K562 (cell line): ENCODE measurements around the gene BACE1-AS. TPM values are rescaled to one million over a fixed set of nuclear protein-coding genes. Genes with fewer than 3 reads are reported as not detected.

Experiments used
- ATAC-seq: fragments of 200-7000 bp; cut with Tn5 transposase; 3 replicates; pipeline ENCODE4 v1.9.1; 2020; ENCODE audit warnings: moderate library complexity
- BruUV-seq: library from RNA; stranded (reverse); fragments of 400-500 nt; replicated peaks from 2 replicates; lab custom pipeline; 2021; lab: Mats Ljungman, UMichigan
- CTCF ChIA-PET: fragments of 300-600 bp; formaldehyde crosslinking; extraction: SDS; loops from one replicate; lab custom pipeline; 2021; ENCODE audit warnings: low intra/inter-chr PET ratio; lab: Yijun Ruan, JAX
- POLR2A ChIA-PET: fragments of 300-600, 350-650 bp; sonication (Branson Sonifier 250); formaldehyde crosslinking; extraction: SDS; loops from one replicate; lab custom pipeline; 2021; ENCODE audit warnings: antibody characterized with exemption, inconsistent platforms; lab: Yijun Ruan, JAX
- DNase-seq, 4 experiments: peaks; one replicate each; pipeline versions ENCODE4 v3.0.0 to v3.0.0-alpha.2; 2011 to 2018; ENCODE audit warnings: low spot score in 3 of 4, mixed read lengths in 3 of 4; ENCODE audit errors: extremely low read depth in 1 of 4
- FAIRE-seq: peaks from 2 replicates; lab custom pipeline; 2011; peaks lifted over from hg19 to GRCh38; lab: Jason Lieb, UNC
- H2AFZ ChIP-seq: 2 replicates; pipeline ENCODE4 v1.6.0; 2011; ENCODE audit warnings: low read depth, low read length, control low read depth, inconsistent platforms
- H3K27ac ChIP-seq: fragments of 200-600 bp; 3 replicates; pipeline ENCODE4 v1.8.0; 2011; ENCODE audit warnings: low read depth, mild to moderate bottlenecking, control low read depth, inconsistent platforms, low read length, moderate library complexity, mixed read lengths; ENCODE audit errors: extremely low read depth
- H3K27me3 ChIP-seq, 2 experiments: fragments of 300-600 bp in 1 of 2; 2 replicates in 1 of 2; 3 replicates in 1 of 2; pipeline versions ENCODE4 v1.6.0 to v1.8.0; 2011; ENCODE audit warnings: inconsistent platforms in 2 of 2, low read length in 2 of 2, mild to moderate bottlenecking in 1 of 2, mixed read lengths in 1 of 2, moderate library complexity in 1 of 2; ENCODE audit not compliant: control insufficient read depth in 2 of 2, insufficient read depth in 2 of 2
- H3K36me3 ChIP-seq: fragments of 300-600 bp; 3 replicates; pipeline ENCODE4 v1.8.0; 2011; ENCODE audit warnings: mild to moderate bottlenecking, low read length, inconsistent platforms; ENCODE audit not compliant: control insufficient read depth, insufficient read depth
- H3K4me1 ChIP-seq, 2 experiments: fragments of 200-600 bp in 1 of 2; replicated peaks in 1 of 2; 2 replicates in 1 of 2; 3 replicates in 1 of 2; pipeline versions ENCODE4 v1.5.1 to v1.8.0; 2011; ENCODE audit warnings: inconsistent platforms in 2 of 2, low read length in 2 of 2, mild to moderate bottlenecking in 1 of 2, mixed read lengths in 1 of 2, moderate library complexity in 1 of 2; ENCODE audit not compliant: control insufficient read depth in 2 of 2, insufficient read depth in 2 of 2
- H3K4me2 ChIP-seq: 2 replicates; pipeline ENCODE4 v1.6.1; 2011; ENCODE audit warnings: low read length, control low read depth, inconsistent platforms, mixed read lengths; ENCODE audit not compliant: insufficient read depth
- H3K4me3 ChIP-seq: fragments of 200-600 bp; sonication (generic), shearing (Covaris generic); 2 replicates; pipeline ENCODE4 v1.5.1; 2016; ENCODE audit warnings: control low read depth, inconsistent platforms
- H3K79me2 ChIP-seq: fragments of 200-600 bp; 3 replicates; pipeline ENCODE4 v1.8.0; 2011; ENCODE audit warnings: low read length, inconsistent platforms; ENCODE audit not compliant: control insufficient read depth, insufficient read depth
- H3K9ac ChIP-seq, 2 experiments: 2 replicates each; pipeline versions ENCODE4 v1.6.0 to v1.6.1; 2011; ENCODE audit warnings: low read depth in 2 of 2, low read length in 2 of 2, control low read depth in 1 of 2, inconsistent platforms in 1 of 2, mild to moderate bottlenecking in 1 of 2, mixed read lengths in 1 of 2; ENCODE audit not compliant: insufficient read depth in 1 of 2
- H3K9me1 ChIP-seq: one replicate; pipeline ENCODE4 v1.6.0; 2011; ENCODE audit warnings: inconsistent platforms, mild to moderate bottlenecking, low read length, moderate library complexity; ENCODE audit not compliant: control insufficient read depth, insufficient read depth
- H3K9me3 ChIP-seq: replicated peaks from 2 replicates; pipeline ENCODE4 v1.5.1; 2011; ENCODE audit warnings: low read depth, low read length, inconsistent platforms; ENCODE audit not compliant: control insufficient read depth, insufficient read depth
- H4K20me1 ChIP-seq: replicated peaks from 2 replicates; pipeline ENCODE4 v1.6.1; 2011; ENCODE audit warnings: low read length, inconsistent platforms, mixed read lengths; ENCODE audit not compliant: control insufficient read depth, insufficient read depth
- BDP1 ChIP-seq: IDR thresholded peaks from 3 replicates; pipeline ENCODE4 v1.6.1; 2011; ENCODE audit not compliant: insufficient read length, insufficient read depth
- GABPA ChIP-seq: fragments of 200-800 bp; sonication (Bioruptor generic); conservative IDR thresholded peaks from 2 replicates; pipeline ENCODE4 v1.6.1; 2016; ENCODE audit warnings: low read depth, missing genetic modification characterization, missing compliant biosample characterization
- PYGO2 ChIP-seq: fragments of 450-650 bp; IDR thresholded peaks from 2 replicates; pipeline ENCODE4 v1.6.1; 2016; ENCODE audit warnings: mild to moderate bottlenecking, missing genetic modification characterization, moderate library complexity, missing compliant biosample characterization
- ZBTB1 ChIP-seq: sonication (generic); formaldehyde crosslinking; IDR thresholded peaks from 2 replicates; pipeline ENCODE4 v1.8.1; 2023; ENCODE audit warnings: missing genetic modification reagents, low read depth, mild to moderate bottlenecking, borderline replicate concordance
- WGBS: fragments of 100-300 bp; shearing (Covaris generic); methylation state at CpG from one replicate; pipeline ENCODE4 v1.1.6; 2016; ENCODE audit warnings: low coverage, mixed read lengths; ENCODE audit not compliant: insufficient coverage; ENCODE audit errors: missing lambda C conversion rate; 5-methylcytosine and 5-hydroxymethylcytosine counted together
- in situ Hi-C: fragments of 300-500 bp; cut with MboI; formaldehyde crosslinking; loops from 4 replicates; pipeline ENCODE4 v1.15.0; 2018; ENCODE audit warnings: inconsistent platforms, mixed read lengths
- intact Hi-C: fragments of 100-400 bp; cut with micrococcal nuclease; formaldehyde crosslinking; loops from 2 replicates; pipeline ENCODE4 v1.14.2; 2022
- polyA plus RNA-seq, 8 experiments: library from polyadenylated mRNA; depleted of rRNA in 4 of 8; stranded (reverse) in 5 of 8; unstranded in 3 of 8; fragments of >200 nt; fragmentation: Nextera tagmentation in 2 of 8; fragmentation: Illumina TruSeq in 1 of 8; extraction: Ambion mirVana in 2 of 8; extraction: Trizol in 1 of 8; gene quantifications; 2 replicates each; pipeline versions ENCODE4 v1.2.1 to v1.2.3, GENCODE V29; 2011 to 2014; ENCODE audit warnings: inconsistent platforms in 1 of 8, missing spikeins in 1 of 8
- total RNA-seq, 7 experiments: library from RNA; depleted of rRNA in 6 of 7; stranded (reverse); fragments of >200 nt in 6 of 7; fragmentation: Illumina TruSeq in 2 of 7; extraction: Trizol in 2 of 7; gene quantifications; 2 replicates each; pipeline versions ENCODE4 v1.2.1 to v1.2.3, GENCODE V29; 2011 to 2021; ENCODE audit warnings: low replicate concordance in 1 of 7
- TF ChIP-seq, protein P1 (sequence below): fragments of 450-650 bp; IDR thresholded peaks from 2 replicates; pipeline ENCODE4 v1.6.1; 2017; ENCODE audit warnings: antibody characterized with exemption, mild to moderate bottlenecking
- TF ChIP-seq, protein P2 (sequence below): sonication (generic); formaldehyde crosslinking; IDR thresholded peaks from 2 replicates; pipeline ENCODE4 v1.8.0; 2022; ENCODE audit warnings: mild to moderate bottlenecking, low read depth, missing genetic modification reagents
- TF ChIP-seq, protein P3 (sequence below): fragments of 250-450 bp; sonication (Bioruptor Pico); IDR thresholded peaks from 2 replicates; pipeline ENCODE4 v1.5.0; 2022; ENCODE audit warnings: mild to moderate bottlenecking
- TF ChIP-seq, protein P4 (sequence below): fragments of 250-450 bp; sonication (Bioruptor Pico); IDR thresholded peaks from 2 replicates; pipeline ENCODE4 v1.4.0; 2020; ENCODE audit warnings: mild to moderate bottlenecking, moderate library complexity

The BACE1-AS gene
- total and polyA plus RNA-seq, 9 of the 15 experiments (the other 6 are each of a cell fraction or from before 2014, with no cell fraction given), result 2.2 to 8.2 (median 3.8) TPM

DNA sequence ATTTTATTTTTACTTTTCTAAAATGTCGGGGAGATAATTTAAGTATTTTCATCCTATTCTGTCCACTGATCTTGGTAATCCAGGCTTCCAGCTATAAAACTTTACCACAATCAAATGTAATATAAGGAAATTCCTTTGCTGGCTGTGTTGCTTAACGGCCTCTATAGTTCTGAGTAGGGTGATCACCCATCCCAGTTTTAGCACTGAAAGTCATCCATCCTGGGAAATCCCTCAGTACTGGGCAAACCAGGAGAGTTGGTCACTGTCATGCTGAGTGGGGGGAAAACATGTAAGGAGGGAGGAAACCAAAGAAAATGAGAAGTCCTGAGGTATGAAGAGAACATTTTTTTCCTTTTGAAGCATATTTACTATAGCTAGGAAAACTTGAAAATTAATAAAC lies 12.8 kb upstream of the BACE1-AS start:
- Histone ChIP-seq H4K20me1 (no peaks in the 10 kb centered on the region), H3K4me2 (no peak overlapping the region), H3K27me3 (no peaks in the 10 kb centered on the region), H3K9me3 (no peaks in the 10 kb centered on the region), H3K9ac (no peak overlapping the region), H3K9me1 (no peaks in the 10 kb centered on the region), H3K79me2 (no peaks in the 10 kb centered on the region), H3K4me3 (no peak overlapping the region), H3K4me1 (peaks cover 0 to 5% of the 10 kb centered on the region in 2 experiments; a peak in 3 of 5 replicates), H3K36me3 (peaks cover 27% of the 10 kb centered on the region), H2AFZ (no peak overlapping the region), H3K27ac (no peak overlapping the region)
- ChIA-PET CTCF (no interaction called here), POLR2A (interaction anchor here (0.6 to 1.2 kb wide), 2 partner anchors 10 to 1252 kb away, joined by 3 read pairs; partner anchors contain the start of gene TMEM25)
- ATAC-seq (no peak), FAIRE-seq (no peak), DNase-seq (no peak)
- intact Hi-C loops (no loop called here), in situ Hi-C loops (no loop called here)
- BruUV-seq, result no TSS peak
- WGBS, result 53% methylated on average over 2 of the region's 2 CpGs
- no peak for TF ChIP-seq PYGO2 (tag)
- TF ChIP-seq ZBTB1 (CRISPR knock-in tag), result no peak
- TF ChIP-seq, protein P1, sequence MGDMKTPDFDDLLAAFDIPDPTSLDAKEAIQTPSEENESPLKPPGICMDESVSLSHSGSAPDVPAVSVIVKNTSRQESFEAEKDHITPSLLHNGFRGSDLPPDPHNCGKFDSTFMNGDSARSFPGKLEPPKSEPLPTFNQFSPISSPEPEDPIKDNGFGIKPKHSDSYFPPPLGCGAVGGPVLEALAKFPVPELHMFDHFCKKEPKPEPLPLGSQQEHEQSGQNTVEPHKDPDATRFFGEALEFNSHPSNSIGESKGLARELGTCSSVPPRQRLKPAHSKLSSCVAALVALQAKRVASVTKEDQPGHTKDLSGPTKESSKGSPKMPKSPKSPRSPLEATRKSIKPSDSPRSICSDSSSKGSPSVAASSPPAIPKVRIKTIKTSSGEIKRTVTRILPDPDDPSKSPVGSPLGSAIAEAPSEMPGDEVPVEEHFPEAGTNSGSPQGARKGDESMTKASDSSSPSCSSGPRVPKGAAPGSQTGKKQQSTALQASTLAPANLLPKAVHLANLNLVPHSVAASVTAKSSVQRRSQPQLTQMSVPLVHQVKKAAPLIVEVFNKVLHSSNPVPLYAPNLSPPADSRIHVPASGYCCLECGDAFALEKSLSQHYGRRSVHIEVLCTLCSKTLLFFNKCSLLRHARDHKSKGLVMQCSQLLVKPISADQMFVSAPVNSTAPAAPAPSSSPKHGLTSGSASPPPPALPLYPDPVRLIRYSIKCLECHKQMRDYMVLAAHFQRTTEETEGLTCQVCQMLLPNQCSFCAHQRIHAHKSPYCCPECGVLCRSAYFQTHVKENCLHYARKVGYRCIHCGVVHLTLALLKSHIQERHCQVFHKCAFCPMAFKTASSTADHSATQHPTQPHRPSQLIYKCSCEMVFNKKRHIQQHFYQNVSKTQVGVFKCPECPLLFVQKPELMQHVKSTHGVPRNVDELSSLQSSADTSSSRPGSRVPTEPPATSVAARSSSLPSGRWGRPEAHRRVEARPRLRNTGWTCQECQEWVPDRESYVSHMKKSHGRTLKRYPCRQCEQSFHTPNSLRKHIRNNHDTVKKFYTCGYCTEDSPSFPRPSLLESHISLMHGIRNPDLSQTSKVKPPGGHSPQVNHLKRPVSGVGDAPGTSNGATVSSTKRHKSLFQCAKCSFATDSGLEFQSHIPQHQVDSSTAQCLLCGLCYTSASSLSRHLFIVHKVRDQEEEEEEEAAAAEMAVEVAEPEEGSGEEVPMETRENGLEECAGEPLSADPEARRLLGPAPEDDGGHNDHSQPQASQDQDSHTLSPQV, result no peak
- TF ChIP-seq, protein P2, sequence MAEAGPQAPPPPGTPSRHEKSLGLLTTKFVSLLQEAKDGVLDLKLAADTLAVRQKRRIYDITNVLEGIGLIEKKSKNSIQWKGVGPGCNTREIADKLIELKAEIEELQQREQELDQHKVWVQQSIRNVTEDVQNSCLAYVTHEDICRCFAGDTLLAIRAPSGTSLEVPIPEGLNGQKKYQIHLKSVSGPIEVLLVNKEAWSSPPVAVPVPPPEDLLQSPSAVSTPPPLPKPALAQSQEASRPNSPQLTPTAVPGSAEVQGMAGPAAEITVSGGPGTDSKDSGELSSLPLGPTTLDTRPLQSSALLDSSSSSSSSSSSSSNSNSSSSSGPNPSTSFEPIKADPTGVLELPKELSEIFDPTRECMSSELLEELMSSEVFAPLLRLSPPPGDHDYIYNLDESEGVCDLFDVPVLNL, result no peak
- TF ChIP-seq, protein P3, sequence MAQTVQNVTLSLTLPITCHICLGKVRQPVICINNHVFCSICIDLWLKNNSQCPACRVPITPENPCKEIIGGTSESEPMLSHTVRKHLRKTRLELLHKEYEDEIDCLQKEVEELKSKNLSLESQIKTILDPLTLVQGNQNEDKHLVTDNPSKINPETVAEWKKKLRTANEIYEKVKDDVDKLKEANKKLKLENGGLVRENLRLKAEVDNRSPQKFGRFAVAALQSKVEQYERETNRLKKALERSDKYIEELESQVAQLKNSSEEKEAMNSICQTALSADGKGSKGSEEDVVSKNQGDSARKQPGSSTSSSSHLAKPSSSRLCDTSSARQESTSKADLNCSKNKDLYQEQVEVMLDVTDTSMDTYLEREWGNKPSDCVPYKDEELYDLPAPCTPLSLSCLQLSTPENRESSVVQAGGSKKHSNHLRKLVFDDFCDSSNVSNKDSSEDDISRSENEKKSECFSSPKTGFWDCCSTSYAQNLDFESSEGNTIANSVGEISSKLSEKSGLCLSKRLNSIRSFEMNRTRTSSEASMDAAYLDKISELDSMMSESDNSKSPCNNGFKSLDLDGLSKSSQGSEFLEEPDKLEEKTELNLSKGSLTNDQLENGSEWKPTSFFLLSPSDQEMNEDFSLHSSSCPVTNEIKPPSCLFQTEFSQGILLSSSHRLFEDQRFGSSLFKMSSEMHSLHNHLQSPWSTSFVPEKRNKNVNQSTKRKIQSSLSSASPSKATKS (CRISPR knock-in tag), result no peak
- TF ChIP-seq BDP1, result no peak
- no peak for TF ChIP-seq GABPA
- TF ChIP-seq, protein P4, sequence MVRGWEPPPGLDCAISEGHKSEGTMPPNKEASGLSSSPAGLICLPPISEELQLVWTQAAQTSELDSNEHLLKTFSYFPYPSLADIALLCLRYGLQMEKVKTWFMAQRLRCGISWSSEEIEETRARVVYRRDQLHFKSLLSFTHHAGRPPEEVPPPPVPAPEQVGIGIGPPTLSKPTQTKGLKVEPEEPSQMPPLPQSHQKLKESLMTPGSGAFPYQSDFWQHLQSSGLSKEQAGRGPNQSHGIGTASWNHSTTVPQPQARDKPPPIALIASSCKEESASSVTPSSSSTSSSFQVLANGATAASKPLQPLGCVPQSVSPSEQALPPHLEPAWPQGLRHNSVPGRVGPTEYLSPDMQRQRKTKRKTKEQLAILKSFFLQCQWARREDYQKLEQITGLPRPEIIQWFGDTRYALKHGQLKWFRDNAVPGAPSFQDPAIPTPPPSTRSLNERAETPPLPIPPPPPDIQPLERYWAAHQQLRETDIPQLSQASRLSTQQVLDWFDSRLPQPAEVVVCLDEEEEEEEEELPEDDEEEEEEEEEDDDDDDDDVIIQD (CRISPR knock-in tag), result no peak
